Thyroid gland (tissue), 4 donors: ENCODE results near the gene CHRNA1.

Experiments
- POLR2A ChIP-seq, 2 donors: fragments of 450-650 bp; IDR thresholded peaks; one replicate each; pipeline ENCODE4 v1.6.1; 2017; ENCODE audit warnings: antibody characterized with exemption in 2 of 2, mild to moderate bottlenecking in 2 of 2, moderate library complexity in 1 of 2
- TF ChIP-seq, protein P1 (sequence below), 6 experiments: fragments of 200-600 bp in 3 of 6; fragments of 450-650 bp in 3 of 6; sonication (generic) in 3 of 6; IDR thresholded peaks; one replicate each; pipeline ENCODE4 v1.5.1; 2016 to 2019; ENCODE audit warnings: antibody characterized with exemption in 6 of 6, mild to moderate bottlenecking in 2 of 6, inconsistent platforms in 1 of 6, moderate library complexity in 1 of 6

DNA sequence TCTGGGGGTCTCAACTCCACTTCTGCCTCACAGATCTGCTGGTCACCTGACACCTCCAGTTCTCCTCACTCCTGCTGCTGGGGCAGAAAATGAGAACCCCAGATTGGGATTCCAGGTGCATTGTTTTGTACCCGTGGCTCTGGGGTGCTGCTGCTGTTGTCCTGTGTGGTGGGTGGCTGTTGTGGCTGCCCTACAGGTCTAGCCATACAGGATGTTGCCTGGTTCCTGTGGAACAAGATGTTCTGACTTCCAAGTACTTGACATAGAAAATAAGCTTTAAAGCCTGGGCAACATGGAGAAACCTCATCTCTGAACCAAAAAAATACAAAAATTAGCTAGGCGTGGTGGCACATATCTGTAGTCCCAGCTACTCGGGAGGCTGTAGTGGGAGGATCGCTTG is 38.1 kb downstream of the CHRNA1 start:
- TF ChIP-seq, protein P1, sequence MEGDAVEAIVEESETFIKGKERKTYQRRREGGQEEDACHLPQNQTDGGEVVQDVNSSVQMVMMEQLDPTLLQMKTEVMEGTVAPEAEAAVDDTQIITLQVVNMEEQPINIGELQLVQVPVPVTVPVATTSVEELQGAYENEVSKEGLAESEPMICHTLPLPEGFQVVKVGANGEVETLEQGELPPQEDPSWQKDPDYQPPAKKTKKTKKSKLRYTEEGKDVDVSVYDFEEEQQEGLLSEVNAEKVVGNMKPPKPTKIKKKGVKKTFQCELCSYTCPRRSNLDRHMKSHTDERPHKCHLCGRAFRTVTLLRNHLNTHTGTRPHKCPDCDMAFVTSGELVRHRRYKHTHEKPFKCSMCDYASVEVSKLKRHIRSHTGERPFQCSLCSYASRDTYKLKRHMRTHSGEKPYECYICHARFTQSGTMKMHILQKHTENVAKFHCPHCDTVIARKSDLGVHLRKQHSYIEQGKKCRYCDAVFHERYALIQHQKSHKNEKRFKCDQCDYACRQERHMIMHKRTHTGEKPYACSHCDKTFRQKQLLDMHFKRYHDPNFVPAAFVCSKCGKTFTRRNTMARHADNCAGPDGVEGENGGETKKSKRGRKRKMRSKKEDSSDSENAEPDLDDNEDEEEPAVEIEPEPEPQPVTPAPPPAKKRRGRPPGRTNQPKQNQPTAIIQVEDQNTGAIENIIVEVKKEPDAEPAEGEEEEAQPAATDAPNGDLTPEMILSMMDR (IDR thresholded peaks at IDR 0.05): no peak
- no peak for TF ChIP-seq POLR2A (IDR thresholded peaks at IDR 0.05)
